HG02678 (cell line): ENCODE data around the gene GPRC5D.

Experiments used
- ATAC-seq: cut with Tn5 transposase; IDR thresholded peaks from one replicate; pipeline ENCODE4 v1.9.1; 2021; ENCODE audit warnings: mild to moderate bottlenecking, moderate library complexity; ENCODE audit not compliant: unreplicated experiment

GPRC5D gene

DNA sequence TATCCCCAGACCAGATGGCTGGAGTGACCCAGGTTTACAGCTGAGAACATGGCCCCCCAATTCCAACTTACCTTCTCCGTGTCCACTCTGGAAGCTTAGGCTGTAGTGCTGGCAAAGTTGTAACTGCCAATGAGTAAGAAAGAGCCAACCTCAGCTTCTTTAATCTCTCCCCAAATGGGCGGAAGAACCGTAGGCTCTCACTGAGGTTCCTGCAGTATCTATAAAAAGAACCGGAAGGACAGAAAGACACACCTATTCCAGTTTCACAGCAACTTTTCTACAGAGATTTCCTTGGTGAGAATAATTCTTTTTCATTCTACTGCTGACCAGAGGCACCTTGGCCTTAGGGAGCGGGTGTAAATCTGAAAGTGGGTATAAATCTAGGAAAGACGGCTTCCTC, at the start of gene GPRC5D:
GPRC5D (minus strand) TSS at position 135 of the 400 bp plus-strand sequence. CDS start 1,786 bp downstream, outside the sequence.
- ATAC-seq, result no peak

DNA sequence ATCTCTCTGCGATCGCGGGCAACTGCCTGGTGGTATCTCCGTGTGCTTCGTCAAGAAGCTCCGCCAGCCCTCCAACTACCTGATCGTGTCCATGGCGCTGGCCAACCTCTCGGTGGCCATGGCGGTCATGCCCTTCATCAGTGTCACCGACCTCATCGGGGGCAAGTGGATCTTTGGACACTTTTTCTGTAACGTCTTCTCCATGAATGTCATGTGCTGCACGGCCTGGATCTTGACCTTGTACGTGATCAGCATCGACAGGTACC, 49.7 kb upstream of the GPRC5D start:
- no peak for ATAC-seq

DNA sequence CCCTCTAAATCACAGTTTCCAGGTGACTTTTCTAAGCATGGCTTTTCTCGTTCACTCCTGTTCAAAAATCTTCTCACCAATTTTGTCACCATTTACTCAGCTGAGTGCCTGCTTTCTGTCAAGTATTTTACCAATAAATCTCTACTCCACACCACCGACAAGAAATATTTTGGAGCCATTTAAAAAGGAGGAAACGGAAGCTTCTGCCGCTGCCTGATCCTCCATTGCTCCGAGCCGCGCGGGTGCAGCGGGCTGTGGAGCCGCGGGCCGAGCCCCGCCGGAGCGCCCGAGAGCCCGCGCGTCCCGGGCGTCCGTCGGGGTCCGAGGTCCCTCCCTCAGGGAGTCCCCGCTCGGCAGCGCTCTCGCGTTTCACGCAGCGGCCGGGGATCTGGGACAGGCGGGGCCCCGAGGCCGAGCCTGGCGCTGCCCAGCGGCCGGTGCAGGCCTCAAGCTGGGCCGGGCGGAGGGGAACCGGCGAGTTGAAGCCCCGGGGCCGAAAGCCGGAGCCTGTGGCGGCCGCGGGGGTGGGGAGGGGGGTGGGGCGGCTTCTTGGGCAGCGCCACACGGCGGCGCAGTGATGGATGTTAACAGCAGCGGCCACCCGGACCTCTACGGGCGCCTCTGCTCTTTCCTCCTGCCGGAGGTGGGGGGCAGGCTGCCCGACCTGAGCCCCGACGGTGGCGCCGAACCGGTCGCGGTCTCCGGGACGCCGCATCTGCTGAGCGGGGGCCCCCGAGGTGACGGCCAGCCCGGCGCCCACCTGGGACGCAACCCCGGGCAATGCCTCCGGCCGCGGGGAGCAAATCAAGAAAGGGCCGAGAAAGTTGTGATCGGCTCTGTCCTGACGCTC, 49.2 kb upstream of the GPRC5D start:
- peak; percentile 30 for ATAC-seq

DNA sequence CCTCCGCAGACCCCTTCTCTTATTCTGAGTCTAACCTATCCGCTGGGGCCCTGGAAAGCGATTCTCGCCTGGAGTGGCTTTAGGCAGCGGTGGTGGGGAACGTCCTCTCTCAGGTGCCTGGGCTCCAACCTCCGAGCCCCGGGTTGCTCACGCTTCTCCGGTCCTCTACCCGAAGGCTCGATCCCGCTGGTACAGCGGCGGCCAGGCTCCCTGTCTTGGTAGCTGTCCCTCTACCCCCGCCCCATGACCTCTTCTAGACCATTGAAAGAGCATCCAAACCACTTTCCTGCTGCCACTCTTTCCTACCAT, 48.6 kb upstream of the GPRC5D start:
- ATAC-seq, result peak; percentile 23

DNA sequence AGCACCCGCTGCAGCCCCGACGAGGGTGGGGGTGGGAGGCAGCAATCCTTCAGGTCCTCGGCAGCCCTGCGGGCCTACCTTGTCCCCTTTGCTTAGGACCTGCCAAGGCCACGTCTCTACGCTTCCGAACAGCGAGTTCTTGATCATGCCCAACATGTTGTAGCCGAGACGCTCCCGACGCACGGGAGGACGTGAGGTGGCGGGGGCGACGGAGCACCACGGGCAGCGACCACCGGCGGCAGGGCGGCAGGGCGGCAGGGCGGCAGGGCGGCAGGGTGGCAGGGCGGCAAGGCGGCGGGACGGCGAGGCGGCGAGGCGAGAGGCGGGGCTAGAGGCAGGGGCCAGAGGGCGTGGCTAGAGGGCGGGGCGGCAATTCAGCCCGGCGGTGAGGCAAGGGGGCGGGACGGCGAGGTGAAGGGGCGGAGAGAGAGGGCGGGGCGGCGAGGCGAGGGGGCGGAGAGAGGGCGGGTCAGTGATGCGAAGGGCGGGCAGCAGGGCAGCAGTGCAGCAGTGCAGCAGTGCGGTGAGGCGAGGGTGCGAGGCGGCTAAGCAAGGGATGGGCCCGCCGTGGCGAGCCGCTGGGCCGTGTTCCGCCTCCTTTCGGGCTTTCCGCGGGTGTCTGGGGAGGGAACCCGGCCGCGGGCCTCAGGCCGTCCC, 48.1 kb upstream of the GPRC5D start, which contains the start of gene HEBP1:
HEBP1 (minus strand) TSS at position 307 of the 657 bp plus-strand sequence; CDS start at position 156, 151 bp downstream.
- peak; percentile 79 for ATAC-seq

DNA sequence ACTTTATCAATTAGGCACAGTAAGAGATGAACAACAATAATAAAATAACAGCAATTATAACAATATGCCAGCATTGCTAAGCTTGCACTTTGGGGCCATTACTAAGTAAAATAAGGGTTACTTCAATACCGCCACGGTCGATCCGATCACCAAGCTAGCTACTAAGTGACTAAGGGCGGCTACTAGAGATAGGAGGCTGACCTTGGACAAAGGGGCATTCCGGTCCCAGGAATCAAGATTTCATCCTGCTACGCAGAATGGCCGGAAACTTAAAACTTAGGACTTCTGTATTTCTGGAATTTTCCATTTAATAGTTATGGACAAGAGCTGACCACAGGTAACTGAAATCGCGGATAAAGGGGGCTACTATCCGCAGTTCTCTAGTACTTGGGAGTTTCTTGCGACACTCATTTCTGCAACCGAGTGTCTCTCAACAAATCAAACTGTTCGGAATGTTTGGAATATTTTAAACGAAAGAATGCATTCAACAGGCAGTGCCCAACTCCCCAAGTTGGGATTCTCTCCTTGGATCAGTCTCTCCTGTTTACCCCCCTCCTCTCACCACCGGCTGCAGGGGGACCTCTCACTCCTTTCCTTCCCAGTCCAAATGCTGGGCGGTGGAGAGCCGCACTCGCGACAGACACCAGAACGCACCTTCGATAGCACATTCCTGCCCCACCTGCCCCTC, 47.4 kb upstream of the GPRC5D start:
- ATAC-seq, result no peak

DNA sequence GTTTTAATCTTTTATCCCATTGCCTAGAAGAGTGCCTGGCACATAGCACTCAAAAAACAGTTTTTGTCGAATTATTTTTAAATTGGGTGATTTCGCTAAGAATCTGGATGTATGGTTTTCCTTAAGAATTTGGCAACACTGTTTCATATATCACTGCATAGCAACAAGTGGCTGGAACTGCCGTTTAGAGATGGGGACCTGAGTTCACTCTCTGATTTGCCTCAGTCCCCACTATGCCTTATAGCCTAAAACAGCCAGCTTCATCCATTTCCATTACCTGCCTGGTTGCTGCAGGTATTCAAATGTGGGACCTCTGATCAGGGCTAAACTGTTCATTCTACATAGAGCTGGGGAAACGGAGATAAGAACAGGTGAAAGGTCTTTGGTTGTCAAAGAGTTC, 46.3 kb upstream of the GPRC5D start:
- no peak for ATAC-seq

DNA sequence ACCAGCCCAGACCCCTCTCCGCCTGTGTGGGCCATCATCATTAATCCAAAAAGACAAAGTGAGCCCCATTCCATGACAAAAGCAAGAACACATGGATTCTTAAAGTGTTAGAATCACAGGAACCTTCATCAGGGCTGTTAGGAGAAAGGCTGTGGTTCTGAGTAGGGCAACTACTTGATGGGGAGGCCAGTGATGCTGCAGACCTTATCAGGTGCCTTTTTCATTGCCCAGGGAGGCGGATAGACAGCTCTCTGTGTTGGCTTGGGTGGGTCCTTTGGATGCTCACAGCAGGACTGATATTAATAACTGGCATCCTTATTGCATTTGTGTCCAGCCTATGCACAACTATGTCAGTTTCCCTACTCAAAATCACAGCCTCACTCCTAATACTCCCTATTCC, 45.8 kb upstream of the GPRC5D start:
- no peak for ATAC-seq

DNA sequence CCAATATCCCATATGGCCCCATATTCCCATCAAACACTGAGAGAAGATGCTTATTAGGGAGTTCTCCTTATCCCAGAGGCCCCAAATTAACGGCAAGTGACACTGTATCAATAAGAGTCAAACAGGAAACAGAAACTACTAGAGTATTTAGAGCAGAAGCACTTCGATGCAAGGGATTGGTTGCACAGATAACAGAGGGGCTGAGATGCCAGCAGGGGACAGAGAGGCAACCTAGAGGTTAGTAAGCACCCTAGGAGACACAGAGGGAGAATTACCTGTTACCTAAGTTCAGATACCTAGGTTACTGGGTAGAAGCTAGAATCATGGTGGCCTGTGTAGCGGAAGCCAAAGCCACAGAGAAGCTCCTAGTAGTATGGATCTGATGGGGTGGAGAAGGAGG, 45.2 kb upstream of the GPRC5D start:
- ATAC-seq, result no peak

DNA sequence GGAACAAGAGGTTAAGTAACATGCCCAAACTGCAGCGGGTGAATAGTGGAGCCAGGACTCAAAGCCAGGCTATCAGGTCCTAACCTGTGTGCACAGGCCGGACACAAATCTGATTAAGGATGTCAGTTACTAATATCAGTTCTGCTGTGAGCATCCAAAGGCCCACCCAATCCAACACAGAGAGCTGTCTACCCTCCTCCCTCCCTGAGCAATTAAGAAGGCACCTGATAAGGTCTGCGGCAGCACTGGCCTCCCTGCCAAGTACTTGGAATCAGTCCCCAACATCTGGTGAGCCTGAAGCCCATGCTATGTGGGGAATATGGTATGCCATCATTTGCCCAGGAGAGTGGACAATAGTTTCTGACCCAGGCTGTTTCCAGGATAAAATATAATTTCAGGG, 44.2 kb upstream of the GPRC5D start:
- ATAC-seq, result no peak

DNA sequence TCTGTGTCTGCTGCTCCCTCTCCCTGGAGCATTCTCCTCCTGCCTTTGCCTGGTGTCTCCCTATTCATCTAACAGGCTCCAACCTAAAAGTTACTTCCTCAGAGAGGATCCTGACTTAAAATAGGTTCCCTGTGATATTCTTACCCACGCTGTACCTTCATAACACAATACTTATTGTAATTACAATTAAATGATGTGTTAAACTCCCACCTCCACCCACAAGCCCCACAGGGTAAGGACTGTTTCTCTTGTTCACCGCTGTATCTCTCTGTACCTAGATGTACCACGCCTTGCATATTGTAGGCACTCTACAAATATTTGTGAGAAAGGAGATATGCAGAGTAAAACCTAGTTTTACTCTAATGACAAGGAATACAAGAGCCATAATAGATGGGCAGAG, 43.1 kb upstream of the GPRC5D start:
- no peak for ATAC-seq

DNA sequence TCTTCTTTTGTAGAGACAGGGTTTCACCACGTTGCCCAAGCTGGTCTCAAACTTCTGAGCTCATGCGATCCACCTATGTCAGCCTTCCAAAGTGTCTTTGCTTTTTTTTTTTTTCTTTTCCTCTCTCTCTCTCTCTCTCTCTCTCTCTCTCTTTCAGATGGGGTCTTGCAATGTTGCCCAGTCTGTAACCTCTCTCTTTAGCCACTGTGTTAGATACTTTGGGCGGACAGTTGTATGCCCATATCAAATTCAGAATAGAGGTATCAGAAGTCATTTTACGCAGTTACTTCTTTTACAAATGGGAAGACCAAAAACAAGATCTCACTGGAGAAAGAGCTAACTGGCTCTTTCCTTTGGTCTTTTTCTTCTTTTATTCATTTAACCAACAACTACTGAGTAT, 41.4 kb upstream of the GPRC5D start:
- ATAC-seq, result no peak

DNA sequence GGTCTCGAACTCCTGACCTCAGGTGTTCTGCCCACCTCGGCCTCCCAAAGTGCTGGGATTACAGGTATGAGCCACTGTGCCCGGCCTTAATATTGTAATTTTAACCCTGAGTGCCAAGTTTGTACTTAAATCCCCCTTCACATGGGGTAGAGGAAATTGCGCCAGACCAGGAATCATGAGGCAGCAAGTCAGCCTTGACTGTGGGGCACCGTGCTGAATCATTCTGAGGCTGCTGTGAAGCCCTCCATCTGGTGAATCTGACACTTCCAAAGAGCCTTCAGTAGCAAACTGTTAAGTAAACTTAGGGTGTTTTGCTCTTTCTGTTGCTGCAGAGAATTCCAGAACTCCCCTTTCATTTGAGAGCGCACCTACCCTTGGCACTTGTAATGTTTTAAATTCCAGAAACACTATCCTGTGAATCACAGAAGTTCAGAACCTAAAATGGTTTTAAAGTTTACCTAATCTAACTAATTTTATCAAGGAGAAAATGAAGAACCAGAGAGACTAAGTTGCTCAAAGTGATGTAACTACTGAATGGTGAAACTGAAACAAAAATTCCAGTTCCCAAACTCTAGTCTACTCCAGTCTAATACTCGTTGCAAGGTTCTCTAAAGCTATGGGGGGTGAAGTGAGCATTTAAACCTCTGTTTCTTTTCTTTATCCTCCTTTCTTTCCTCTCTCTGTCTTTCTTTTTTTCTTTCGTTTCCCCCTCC, 40.6 kb upstream of the GPRC5D start:
- no peak for ATAC-seq

DNA sequence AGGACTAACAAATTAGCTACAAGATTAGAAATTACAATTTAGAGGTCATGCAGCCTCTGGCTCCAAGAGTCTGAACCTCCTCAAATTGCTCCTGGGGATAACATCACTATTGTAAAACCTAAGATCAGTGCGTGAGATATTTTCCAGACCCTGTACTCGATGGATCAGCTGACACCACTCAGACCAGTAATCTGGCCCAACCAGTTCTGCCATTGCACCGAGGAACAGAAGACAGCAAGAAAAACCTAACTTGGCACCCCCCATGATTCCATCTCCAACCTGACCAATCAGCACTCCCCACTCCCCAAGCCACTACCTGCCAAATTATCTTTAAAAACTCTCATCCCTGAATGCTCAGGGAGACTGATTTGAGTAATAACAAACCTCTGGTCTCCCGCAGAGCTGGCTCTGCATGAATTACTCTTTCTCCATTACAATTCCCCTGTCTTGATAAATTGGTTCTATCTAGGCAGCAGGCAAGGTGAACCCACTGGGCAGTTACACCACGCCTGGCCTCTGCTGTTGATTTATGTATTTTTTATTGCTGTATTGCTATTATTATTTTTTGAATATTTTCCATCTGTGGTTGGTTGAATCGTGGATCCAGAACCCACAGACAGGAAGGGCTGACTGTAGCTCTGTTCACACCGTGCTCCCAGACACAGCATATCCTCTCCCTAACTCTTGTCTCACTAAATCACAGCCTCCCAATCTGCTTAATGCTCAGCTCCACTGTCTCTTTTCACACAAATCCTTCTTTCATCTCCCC, 38.9 kb upstream of the GPRC5D start:
- no peak for ATAC-seq

DNA sequence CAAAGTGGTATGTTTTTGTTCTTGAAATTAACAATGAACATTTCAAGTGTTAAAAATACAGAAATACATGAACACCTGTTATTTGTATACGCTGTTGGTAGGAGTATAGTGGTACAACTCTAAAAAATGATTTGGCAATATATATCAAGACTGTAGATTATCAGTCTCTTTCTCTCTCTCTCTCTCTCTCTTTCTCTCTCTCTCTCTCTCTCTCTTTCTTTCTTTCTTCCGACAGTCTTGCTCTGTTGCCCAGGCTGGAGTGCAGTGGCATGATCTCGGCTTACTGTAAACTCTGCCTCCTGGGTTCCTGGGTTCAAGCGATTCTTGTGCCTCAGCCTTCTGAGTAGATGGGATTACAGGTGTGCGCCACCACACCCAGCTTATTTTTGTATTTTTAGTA, 35.5 kb upstream of the GPRC5D start:
- ATAC-seq, result no peak

DNA sequence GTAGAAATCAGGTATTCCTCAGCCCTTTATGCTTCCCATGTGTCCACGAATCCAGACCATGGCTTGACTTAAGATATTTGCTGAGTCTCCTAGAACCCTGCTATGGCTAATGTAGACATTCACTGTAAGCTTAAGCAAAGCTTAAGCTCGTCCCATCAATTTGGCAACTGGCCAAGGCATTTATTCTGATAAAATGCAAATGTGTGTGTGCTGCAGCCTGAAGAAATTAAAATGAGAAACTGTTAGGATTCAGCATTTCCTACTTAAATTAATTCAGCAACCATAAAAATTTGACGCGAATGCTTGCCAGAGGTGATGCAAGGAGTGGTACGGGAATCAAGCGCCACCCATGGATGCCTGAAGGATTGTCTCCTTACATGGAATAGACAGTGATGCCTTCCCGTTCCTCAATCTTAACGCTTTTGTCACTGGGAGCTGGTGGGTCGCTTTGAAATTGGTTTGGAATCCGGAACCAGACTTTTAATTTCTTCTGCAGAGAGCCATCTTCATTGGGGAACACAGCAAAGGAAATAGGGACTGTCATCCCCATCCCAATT, 34.9 kb upstream of the GPRC5D start:
- ATAC-seq, result no peak

DNA sequence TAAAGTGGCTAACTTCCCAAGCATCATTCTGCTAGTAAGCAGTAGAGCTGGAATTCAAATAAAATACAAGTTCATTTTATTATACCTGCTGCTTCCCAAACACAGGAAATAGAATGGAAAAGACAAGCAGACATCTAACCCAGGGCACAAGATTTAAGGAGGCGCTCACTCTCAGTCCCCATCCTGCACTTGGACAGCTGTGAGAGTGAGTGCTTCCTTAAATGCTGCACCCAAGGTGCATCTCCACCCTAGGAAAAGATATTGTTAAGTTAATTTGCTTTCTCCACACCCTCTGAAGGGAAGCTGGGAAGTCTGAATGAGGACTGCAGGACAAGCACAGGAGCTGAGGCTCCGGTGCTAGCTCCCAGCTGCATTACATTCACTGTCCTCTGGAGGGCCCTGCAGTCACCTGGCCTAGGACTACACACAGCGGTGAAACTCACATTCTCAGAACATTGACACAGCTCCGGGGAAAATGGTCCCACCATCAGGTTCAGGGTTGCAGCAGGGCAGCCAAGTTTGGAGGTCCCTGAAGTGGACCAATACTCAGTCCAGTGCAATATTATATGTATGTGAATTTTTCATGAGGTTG, 33.9 kb upstream of the GPRC5D start:
- no peak for ATAC-seq

DNA sequence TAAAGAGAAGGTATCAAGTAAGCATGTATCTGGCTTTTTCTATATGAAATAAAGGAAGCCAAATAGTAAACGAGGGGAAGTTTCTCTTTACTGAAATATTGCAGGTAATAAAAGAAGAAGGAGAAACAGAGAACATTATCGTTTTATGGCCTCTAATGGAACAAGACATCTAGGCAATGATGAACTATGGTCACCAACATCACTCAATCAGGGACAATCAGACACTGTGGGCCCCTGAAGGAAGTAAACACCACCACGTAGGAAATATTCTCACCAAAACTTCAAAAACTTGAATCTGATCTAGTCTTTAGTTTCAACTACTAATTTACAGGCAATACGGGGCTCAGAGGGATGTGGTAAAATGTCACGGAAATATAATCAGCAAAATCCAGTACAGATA, 32.2 kb upstream of the GPRC5D start:
- ATAC-seq, result no peak

DNA sequence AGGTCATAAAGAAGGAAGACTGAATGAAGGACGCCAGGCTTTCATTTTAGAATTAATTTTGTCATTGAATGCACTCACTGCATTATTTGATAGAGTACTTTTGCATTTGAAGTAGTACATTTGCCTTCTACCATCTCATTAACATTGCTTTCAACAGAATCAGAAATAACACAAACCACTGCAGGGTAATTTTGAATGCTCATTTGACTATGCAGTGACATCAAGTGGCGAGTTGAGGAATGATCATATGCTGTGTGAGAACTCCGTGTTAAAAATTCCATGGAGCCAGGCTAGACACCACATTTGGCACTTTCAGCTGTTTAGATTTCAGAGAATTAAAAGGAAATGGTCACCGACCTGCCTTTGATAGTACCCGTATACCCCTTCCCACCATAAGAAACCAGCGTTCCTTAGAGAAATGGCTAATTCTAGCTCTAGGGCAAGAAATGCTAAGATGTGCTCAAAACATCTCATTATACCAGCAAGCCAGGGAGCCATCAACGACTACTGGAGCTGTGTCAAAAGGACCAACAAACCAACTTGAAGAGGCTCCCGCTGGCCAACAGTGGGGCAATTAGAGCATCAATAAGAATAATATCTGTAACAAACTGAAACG, 31.6 kb upstream of the GPRC5D start:
- no peak for ATAC-seq

DNA sequence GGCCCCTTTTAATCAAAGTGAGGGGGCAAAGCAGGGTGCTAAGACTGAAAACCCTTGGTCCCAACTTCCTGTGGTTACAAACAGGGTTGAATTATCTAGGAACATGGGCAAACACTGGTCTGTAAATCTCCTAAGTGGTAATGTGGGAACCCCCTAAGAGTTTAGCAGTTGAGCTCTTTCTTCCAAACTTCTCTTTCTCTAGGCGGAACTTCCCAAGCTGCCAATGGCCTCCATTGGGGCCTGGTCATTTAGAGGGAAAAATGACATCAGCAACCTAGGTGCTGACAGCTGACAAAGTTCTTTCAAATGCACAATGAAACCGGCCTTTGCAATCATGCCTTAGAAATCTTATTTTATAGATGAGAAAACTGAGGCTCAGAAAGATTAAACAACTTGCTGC, 30.4 kb upstream of the GPRC5D start:
- no peak for ATAC-seq
